SK-N-MC (cell line): ENCODE data around the gene RTP1.

Experiments used
- EZH2 ChIP-seq: fragments of 200-600 bp; sonication (generic); IDR thresholded peaks from one replicate; pipeline ENCODE4 v1.6.1; 2017; ENCODE audit warnings: antibody characterized with exemption
- POLR2AphosphoS5 ChIP-seq: IDR thresholded peaks from 2 replicates; pipeline ENCODE4 v1.6.1; 2012; ENCODE audit warnings: mild to moderate bottlenecking, low read depth, low read length, borderline replicate concordance

DNA sequence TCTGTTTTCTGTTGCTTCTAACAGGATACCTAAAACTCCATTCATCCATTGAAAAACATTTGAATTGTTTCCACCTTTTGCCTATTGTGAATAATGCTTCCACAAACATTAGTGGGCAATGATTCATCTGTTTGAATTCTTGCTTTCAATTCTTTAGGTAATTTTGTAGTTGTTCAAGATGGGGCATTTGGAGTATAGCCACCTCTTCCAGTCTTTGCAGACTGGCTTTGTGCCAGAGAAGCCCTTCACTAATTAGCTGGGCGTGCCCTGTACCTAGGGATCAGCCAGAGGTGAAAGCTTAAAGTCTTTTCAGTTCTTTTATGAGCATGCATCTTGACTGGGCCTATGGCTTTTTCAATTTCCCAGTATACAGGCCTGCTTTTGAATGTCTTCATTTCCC is 10.9 kb downstream of the RTP1 start:
- TF ChIP-seq EZH2 (no peak), POLR2AphosphoS5 (no peak)
